K562 (cell line): ENCODE data around the gene PAM. TPM values are rescaled to one million over a fixed set of nuclear protein-coding genes. Genes with fewer than 3 reads are reported as not detected.

Experiments used
- ATAC-seq: fragments of 200-7000 bp; cut with Tn5 transposase; 3 replicates; pipeline ENCODE4 v1.9.1; 2020; ENCODE audit warnings: moderate library complexity
- BruUV-seq: library from RNA; stranded (reverse); fragments of 400-500 nt; replicated peaks from 2 replicates; lab custom pipeline; 2021; lab: Mats Ljungman, UMichigan
- CTCF ChIA-PET: fragments of 300-600 bp; formaldehyde crosslinking; extraction: SDS; loops from one replicate; lab custom pipeline; 2021; ENCODE audit warnings: low intra/inter-chr PET ratio; lab: Yijun Ruan, JAX
- POLR2A ChIA-PET: fragments of 300-600, 350-650 bp; sonication (Branson Sonifier 250); formaldehyde crosslinking; extraction: SDS; loops from one replicate; lab custom pipeline; 2021; ENCODE audit warnings: antibody characterized with exemption, inconsistent platforms; lab: Yijun Ruan, JAX
- DNase-seq, 4 experiments: peaks; one replicate each; pipeline versions ENCODE4 v3.0.0 to v3.0.0-alpha.2; 2011 to 2018; ENCODE audit warnings: low spot score in 3 of 4, mixed read lengths in 3 of 4; ENCODE audit errors: extremely low read depth in 1 of 4
- FAIRE-seq: peaks from 2 replicates; lab custom pipeline; 2011; peaks lifted over from hg19 to GRCh38; lab: Jason Lieb, UNC
- H2AFZ ChIP-seq: 2 replicates; pipeline ENCODE4 v1.6.0; 2011; ENCODE audit warnings: low read depth, low read length, control low read depth, inconsistent platforms
- H3K27ac ChIP-seq: fragments of 200-600 bp; 3 replicates; pipeline ENCODE4 v1.8.0; 2011; ENCODE audit warnings: low read depth, mild to moderate bottlenecking, control low read depth, inconsistent platforms, low read length, moderate library complexity, mixed read lengths; ENCODE audit errors: extremely low read depth
- H3K27me3 ChIP-seq, 2 experiments: fragments of 300-600 bp in 1 of 2; 2 replicates in 1 of 2; 3 replicates in 1 of 2; pipeline versions ENCODE4 v1.6.0 to v1.8.0; 2011; ENCODE audit warnings: inconsistent platforms in 2 of 2, low read length in 2 of 2, mild to moderate bottlenecking in 1 of 2, mixed read lengths in 1 of 2, moderate library complexity in 1 of 2; ENCODE audit not compliant: control insufficient read depth in 2 of 2, insufficient read depth in 2 of 2
- H3K36me3 ChIP-seq: fragments of 300-600 bp; 3 replicates; pipeline ENCODE4 v1.8.0; 2011; ENCODE audit warnings: mild to moderate bottlenecking, low read length, inconsistent platforms; ENCODE audit not compliant: control insufficient read depth, insufficient read depth
- H3K4me1 ChIP-seq, 2 experiments: fragments of 200-600 bp in 1 of 2; replicated peaks in 1 of 2; 2 replicates in 1 of 2; 3 replicates in 1 of 2; pipeline versions ENCODE4 v1.5.1 to v1.8.0; 2011; ENCODE audit warnings: inconsistent platforms in 2 of 2, low read length in 2 of 2, mild to moderate bottlenecking in 1 of 2, mixed read lengths in 1 of 2, moderate library complexity in 1 of 2; ENCODE audit not compliant: control insufficient read depth in 2 of 2, insufficient read depth in 2 of 2
- H3K4me2 ChIP-seq: 2 replicates; pipeline ENCODE4 v1.6.1; 2011; ENCODE audit warnings: low read length, control low read depth, inconsistent platforms, mixed read lengths; ENCODE audit not compliant: insufficient read depth
- H3K4me3 ChIP-seq: fragments of 200-600 bp; sonication (generic), shearing (Covaris generic); 2 replicates; pipeline ENCODE4 v1.5.1; 2016; ENCODE audit warnings: control low read depth, inconsistent platforms
- H3K79me2 ChIP-seq: fragments of 200-600 bp; 3 replicates; pipeline ENCODE4 v1.8.0; 2011; ENCODE audit warnings: low read length, inconsistent platforms; ENCODE audit not compliant: control insufficient read depth, insufficient read depth
- H3K9ac ChIP-seq, 2 experiments: 2 replicates each; pipeline versions ENCODE4 v1.6.0 to v1.6.1; 2011; ENCODE audit warnings: low read depth in 2 of 2, low read length in 2 of 2, control low read depth in 1 of 2, inconsistent platforms in 1 of 2, mild to moderate bottlenecking in 1 of 2, mixed read lengths in 1 of 2; ENCODE audit not compliant: insufficient read depth in 1 of 2
- H3K9me1 ChIP-seq: one replicate; pipeline ENCODE4 v1.6.0; 2011; ENCODE audit warnings: inconsistent platforms, mild to moderate bottlenecking, low read length, moderate library complexity; ENCODE audit not compliant: control insufficient read depth, insufficient read depth
- H3K9me3 ChIP-seq: replicated peaks from 2 replicates; pipeline ENCODE4 v1.5.1; 2011; ENCODE audit warnings: low read depth, low read length, inconsistent platforms; ENCODE audit not compliant: control insufficient read depth, insufficient read depth
- H4K20me1 ChIP-seq: replicated peaks from 2 replicates; pipeline ENCODE4 v1.6.1; 2011; ENCODE audit warnings: low read length, inconsistent platforms, mixed read lengths; ENCODE audit not compliant: control insufficient read depth, insufficient read depth
- DACH1 ChIP-seq: fragments of 450-650 bp; IDR thresholded peaks from 2 replicates; pipeline ENCODE4 v1.6.1; 2018; ENCODE audit not compliant: partially characterized antibody
- GATAD2A ChIP-seq: fragments of 450-650 bp; IDR thresholded peaks from 2 replicates; pipeline ENCODE4 v1.6.1; 2017
- GATAD2B ChIP-seq: fragments of 450-650 bp; IDR thresholded peaks from 2 replicates; pipeline ENCODE4 v1.6.1; 2017; ENCODE audit warnings: mild to moderate bottlenecking, borderline replicate concordance
- MEF2A ChIP-seq: IDR thresholded peaks from 2 replicates; pipeline ENCODE4 v1.6.1; 2011; ENCODE audit warnings: low read depth, mild to moderate bottlenecking, low read length, moderate library complexity; ENCODE audit not compliant: control insufficient read depth
- RBBP5 ChIP-seq: fragments of 200-600 bp; sonication (generic); IDR thresholded peaks from 2 replicates; pipeline ENCODE4 v1.6.1; 2012; ENCODE audit warnings: borderline replicate concordance, mild to moderate bottlenecking, low read length, control low read depth, inconsistent platforms; ENCODE audit not compliant: insufficient read depth, poor library complexity, severe bottlenecking
- RBFOX2 ChIP-seq: fragments of 200-400 bp; formaldehyde crosslinking; IDR thresholded peaks from 2 replicates; pipeline ENCODE4 v1.6.1; 2017; ENCODE audit warnings: low read depth, mild to moderate bottlenecking, low read length, moderate library complexity
- RFX1 ChIP-seq: fragments of 450-650 bp; IDR thresholded peaks from 2 replicates; pipeline ENCODE4 v1.6.1; 2016; ENCODE audit warnings: mild to moderate bottlenecking, moderate library complexity
- RFX7 ChIP-seq: fragments of 250-450 bp; sonication (Bioruptor Pico); IDR thresholded peaks from 2 replicates; pipeline ENCODE4 v1.5.1; 2021; ENCODE audit warnings: mild to moderate bottlenecking
- RNF2 ChIP-seq: sonication (generic); IDR thresholded peaks from 2 replicates; pipeline ENCODE4 v1.6.1; 2016
- TFAM ChIP-seq: fragments of 250-450 bp; sonication (Bioruptor Pico); conservative IDR thresholded peaks from 2 replicates; pipeline ENCODE4 v1.5.0; 2021; ENCODE audit warnings: mild to moderate bottlenecking, moderate library complexity
- WGBS: fragments of 100-300 bp; shearing (Covaris generic); methylation state at CpG from one replicate; pipeline ENCODE4 v1.1.6; 2016; ENCODE audit warnings: low coverage, mixed read lengths; ENCODE audit not compliant: insufficient coverage; ENCODE audit errors: missing lambda C conversion rate; 5-methylcytosine and 5-hydroxymethylcytosine counted together
- in situ Hi-C: fragments of 300-500 bp; cut with MboI; formaldehyde crosslinking; loops from 4 replicates; pipeline ENCODE4 v1.15.0; 2018; ENCODE audit warnings: inconsistent platforms, mixed read lengths
- intact Hi-C: fragments of 100-400 bp; cut with micrococcal nuclease; formaldehyde crosslinking; loops from 2 replicates; pipeline ENCODE4 v1.14.2; 2022
- polyA plus RNA-seq, 8 experiments: library from polyadenylated mRNA; depleted of rRNA in 4 of 8; stranded (reverse) in 5 of 8; unstranded in 3 of 8; fragments of >200 nt; fragmentation: Nextera tagmentation in 2 of 8; fragmentation: Illumina TruSeq in 1 of 8; extraction: Ambion mirVana in 2 of 8; extraction: Trizol in 1 of 8; gene quantifications; 2 replicates each; pipeline versions ENCODE4 v1.2.1 to v1.2.3, GENCODE V29; 2011 to 2014; ENCODE audit warnings: inconsistent platforms in 1 of 8, missing spikeins in 1 of 8
- total RNA-seq, 7 experiments: library from RNA; depleted of rRNA in 6 of 7; stranded (reverse); fragments of >200 nt in 6 of 7; fragmentation: Illumina TruSeq in 2 of 7; extraction: Trizol in 2 of 7; gene quantifications; 2 replicates each; pipeline versions ENCODE4 v1.2.1 to v1.2.3, GENCODE V29; 2011 to 2021; ENCODE audit warnings: low replicate concordance in 1 of 7
- TF ChIP-seq, protein P1 (sequence below): fragments of 250-450 bp; sonication (Bioruptor Pico); IDR thresholded peaks from 2 replicates; pipeline ENCODE4 v1.5.0; 2020; ENCODE audit warnings: mild to moderate bottlenecking
- TF ChIP-seq, protein P2 (sequence below): sonication (generic); formaldehyde crosslinking; IDR thresholded peaks from 2 replicates; pipeline ENCODE4 v1.8.0; 2022; ENCODE audit warnings: missing genetic modification reagents, mild to moderate bottlenecking, moderate library complexity, borderline replicate concordance
- TF ChIP-seq, protein P3 (sequence below), 2 experiments: fragments of 450-650 bp in 1 of 2; sonication (generic) in 1 of 2; formaldehyde crosslinking in 1 of 2; IDR thresholded peaks in 1 of 2; conservative IDR thresholded peaks in 1 of 2; 2 replicates each; pipeline versions ENCODE4 v1.6.1 to v1.8.1; 2016 to 2023; ENCODE audit warnings: mild to moderate bottlenecking in 2 of 2, moderate library complexity in 2 of 2, inconsistent platforms in 1 of 2, missing genetic modification reagents in 1 of 2

The PAM gene
- total and polyA plus RNA-seq, 9 of the 15 experiments (the other 6 are each of a cell fraction or from before 2014, with no cell fraction given): 0.39 to 3.1 (median 0.77) TPM

DNA sequence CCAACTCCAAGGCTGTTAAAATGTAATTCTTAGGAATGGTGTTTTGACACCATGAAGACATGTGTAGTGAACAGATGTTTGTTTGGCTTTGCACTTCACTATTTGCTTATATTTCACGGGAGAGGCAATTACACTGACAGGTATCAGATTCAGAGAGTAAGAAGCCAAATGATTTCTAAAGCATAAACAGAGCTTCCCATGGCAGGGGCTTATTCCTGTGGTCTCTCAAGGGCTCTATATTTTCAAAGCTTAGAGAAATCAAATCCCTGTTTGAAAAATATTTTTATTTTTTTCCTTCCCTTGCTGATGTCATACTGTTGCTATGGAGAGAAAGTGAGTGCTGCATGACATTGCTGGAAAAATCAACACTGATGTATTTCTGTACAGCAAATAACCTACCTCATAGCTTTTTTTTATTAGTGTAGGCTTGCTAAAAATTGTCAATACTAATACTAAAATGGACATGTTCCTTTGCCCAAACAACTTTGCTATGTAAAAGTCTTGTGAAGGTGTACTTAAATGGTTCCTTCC lies 203.4 kb downstream of the PAM start:
- Histone ChIP-seq H2AFZ (no peak overlapping the region), H3K36me3 (no peaks in the 10 kb centered on the region), H3K4me2 (no peak overlapping the region), H3K9me1 (no peaks in the 10 kb centered on the region), H3K9me3 (no peaks in the 10 kb centered on the region), H3K4me3 (no peak overlapping the region), H3K9ac (no peak overlapping the region), H3K27ac (no peak overlapping the region), H4K20me1 (no peaks in the 10 kb centered on the region), H3K27me3 (no peaks in the 10 kb centered on the region), H3K4me1 (no peaks in the 10 kb centered on the region), H3K79me2 (no peaks in the 10 kb centered on the region)
- FAIRE-seq (no peak), ATAC-seq (no peak), DNase-seq (no peak)
- ChIA-PET POLR2A (no interaction called here), CTCF (no interaction called here)
- no TSS peak for BruUV-seq
- intact Hi-C loops: no loop called here
- in situ Hi-C loops: no loop called here
- TF ChIP-seq RFX7: no peak
- peak; percentile 39; the same call in 1 of the 2 replicates for TF ChIP-seq RFX1
- 0% methylated on average over 1 of the region's 1 CpG for WGBS

DNA sequence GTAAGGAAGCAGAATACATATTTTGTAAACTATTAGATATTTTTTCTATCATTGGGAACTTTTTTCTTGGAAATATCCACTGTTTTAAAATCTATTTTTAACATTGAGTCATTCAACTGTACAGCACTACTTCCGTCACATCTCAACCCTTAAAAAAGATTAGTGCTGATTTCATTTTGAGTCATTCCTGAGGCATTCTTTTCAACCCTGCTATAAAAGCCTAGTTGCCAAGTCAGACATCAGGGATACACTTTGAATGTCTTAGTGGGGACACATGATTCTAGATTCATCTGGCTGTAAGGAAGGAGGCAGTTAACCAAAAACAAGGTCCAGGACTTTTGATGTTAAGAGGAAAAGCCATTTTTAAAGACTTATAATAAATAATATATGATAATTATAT lies 203.9 kb downstream of the PAM start:
- ChIA-PET POLR2A (no interaction called here), CTCF (no interaction called here)
- DNase-seq: peak in 1 of 4 experiments; percentile 6
- intact Hi-C loops (no loop called here), in situ Hi-C loops (no loop called here)
- no peak for ATAC-seq
- Histone ChIP-seq H2AFZ (no peak overlapping the region), H3K27me3 (no peaks in the 10 kb centered on the region), H3K9me3 (no peaks in the 10 kb centered on the region), H3K9ac (no peak overlapping the region), H3K4me2 (no peak overlapping the region), H3K27ac (no peak overlapping the region), H4K20me1 (no peaks in the 10 kb centered on the region), H3K4me1 (no peaks in the 10 kb centered on the region), H3K79me2 (no peaks in the 10 kb centered on the region), H3K36me3 (no peaks in the 10 kb centered on the region), H3K9me1 (no peaks in the 10 kb centered on the region), H3K4me3 (no peak overlapping the region)
- BruUV-seq: no TSS peak
- FAIRE-seq: no peak
- WGBS: 0% methylated on average over 1 of the region's 1 CpG
- TF ChIP-seq, protein P1, sequence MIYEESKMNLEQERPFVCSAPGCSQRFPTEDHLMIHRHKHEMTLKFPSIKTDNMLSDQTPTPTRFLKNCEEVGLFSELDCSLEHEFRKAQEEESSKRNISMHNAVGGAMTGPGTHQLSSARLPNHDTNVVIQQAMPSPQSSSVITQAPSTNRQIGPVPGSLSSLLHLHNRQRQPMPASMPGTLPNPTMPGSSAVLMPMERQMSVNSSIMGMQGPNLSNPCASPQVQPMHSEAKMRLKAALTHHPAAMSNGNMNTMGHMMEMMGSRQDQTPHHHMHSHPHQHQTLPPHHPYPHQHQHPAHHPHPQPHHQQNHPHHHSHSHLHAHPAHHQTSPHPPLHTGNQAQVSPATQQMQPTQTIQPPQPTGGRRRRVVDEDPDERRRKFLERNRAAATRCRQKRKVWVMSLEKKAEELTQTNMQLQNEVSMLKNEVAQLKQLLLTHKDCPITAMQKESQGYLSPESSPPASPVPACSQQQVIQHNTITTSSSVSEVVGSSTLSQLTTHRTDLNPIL: no peak
- TF ChIP-seq RBFOX2 (no peak), GATAD2A (no peak), MEF2A (peak; percentile 12; the same call in 1 of the 2 replicates), RBBP5 (no peak), RNF2 (no peak), TFAM (CRISPR knock-in tag) (no peak), GATAD2B (no peak), DACH1 (no peak)
- TF ChIP-seq, protein P2, sequence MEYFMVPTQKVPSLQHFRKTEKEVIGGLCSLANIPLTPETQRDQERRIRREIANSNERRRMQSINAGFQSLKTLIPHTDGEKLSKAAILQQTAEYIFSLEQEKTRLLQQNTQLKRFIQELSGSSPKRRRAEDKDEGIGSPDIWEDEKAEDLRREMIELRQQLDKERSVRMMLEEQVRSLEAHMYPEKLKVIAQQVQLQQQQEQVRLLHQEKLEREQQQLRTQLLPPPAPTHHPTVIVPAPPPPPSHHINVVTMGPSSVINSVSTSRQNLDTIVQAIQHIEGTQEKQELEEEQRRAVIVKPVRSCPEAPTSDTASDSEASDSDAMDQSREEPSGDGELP: no peak
- TF ChIP-seq, protein P3, sequence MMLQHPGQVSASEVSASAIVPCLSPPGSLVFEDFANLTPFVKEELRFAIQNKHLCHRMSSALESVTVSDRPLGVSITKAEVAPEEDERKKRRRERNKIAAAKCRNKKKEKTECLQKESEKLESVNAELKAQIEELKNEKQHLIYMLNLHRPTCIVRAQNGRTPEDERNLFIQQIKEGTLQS (IDR thresholded peaks at IDR 0.05): peak; percentile 14; the same call in 1 of the 2 replicates
- TF ChIP-seq, protein P3 (CRISPR knock-in tag; conservative IDR thresholded peaks at IDR 0.05): no peak
